Hepatocyte (in vitro differentiated cells): ENCODE measurements around the gene SRP72. TPM values are rescaled to one million over a fixed set of nuclear protein-coding genes. Genes with fewer than 3 reads are reported as not detected.

Experiments
- DNase-seq: peaks from one replicate; pipeline ENCODE4 v3.0.0-alpha.2; 2016; ENCODE audit warnings: low spot score
- H2AFZ ChIP-seq: fragments of 200-600 bp; sonication (generic); 2 replicates; pipeline ENCODE4 v1.6.0; 2016; ENCODE audit warnings: antibody characterized with exemption, mild to moderate bottlenecking
- H3K27ac ChIP-seq: fragments of 200-600 bp; sonication (generic); 2 replicates; pipeline ENCODE4 v1.5.1; 2016; ENCODE audit warnings: mild to moderate bottlenecking
- H3K27me3 ChIP-seq: fragments of 200-600 bp; sonication (generic); 2 replicates; pipeline ENCODE4 v1.6.1; 2016
- H3K36me3 ChIP-seq: fragments of 200-600 bp; sonication (generic); replicated peaks from 2 replicates; pipeline ENCODE4 v1.5.1; 2016; ENCODE audit warnings: low read depth; ENCODE audit not compliant: insufficient read depth
- H3K4me1 ChIP-seq: fragments of 200-600 bp; sonication (generic); 2 replicates; pipeline ENCODE4 v1.5.1; 2016; ENCODE audit warnings: mild to moderate bottlenecking, moderate library complexity; ENCODE audit not compliant: insufficient read depth
- H3K4me2 ChIP-seq: fragments of 200-600 bp; sonication (generic); 2 replicates; pipeline ENCODE4 v1.6.0; 2016
- H3K4me3 ChIP-seq: fragments of 200-600 bp; sonication (generic); 2 replicates; pipeline ENCODE4 v1.5.1; 2016; ENCODE audit warnings: mild to moderate bottlenecking
- H3K79me2 ChIP-seq: fragments of 200-600 bp; sonication (generic); 2 replicates; pipeline ENCODE4 v1.6.0; 2017; ENCODE audit warnings: mild to moderate bottlenecking
- H3K9me2 ChIP-seq: fragments of 200-600 bp; sonication (generic); replicated peaks from 2 replicates; pipeline ENCODE4 v1.6.0; 2017; ENCODE audit warnings: mild to moderate bottlenecking; ENCODE audit not compliant: insufficient read depth
- H3K9me3 ChIP-seq: fragments of 200-600 bp; sonication (generic); 2 replicates; pipeline ENCODE4 v1.5.1; 2016; ENCODE audit warnings: low read depth, mild to moderate bottlenecking
- H4K20me1 ChIP-seq: fragments of 200-600 bp; sonication (generic); 2 replicates; pipeline ENCODE4 v1.6.0; 2016; ENCODE audit warnings: mild to moderate bottlenecking; ENCODE audit not compliant: insufficient read depth, poor library complexity, severe bottlenecking
- EZH2 ChIP-seq: fragments of 200-600 bp; sonication (generic); IDR thresholded peaks from 2 replicates; pipeline ENCODE4 v1.6.1; 2016; ENCODE audit warnings: antibody characterized with exemption, mild to moderate bottlenecking, borderline replicate concordance
- EZH2phosphoT487 ChIP-seq: fragments of 200-600 bp; sonication (generic); IDR thresholded peaks from one replicate; pipeline ENCODE4 v1.6.1; 2018; ENCODE audit warnings: antibody characterized with exemption, mild to moderate bottlenecking, low read depth, moderate library complexity; ENCODE audit not compliant: unreplicated experiment, severe bottlenecking
- WGBS: methylation state at CpG from one replicate; pipeline ENCODE4 v1.1.6; 2016; ENCODE audit warnings: low lambda C conversion rate; ENCODE audit errors: missing lambda C conversion rate; 5-methylcytosine and 5-hydroxymethylcytosine counted together
- polyA plus RNA-seq: library from polyadenylated mRNA; unstranded; fragments of >200 nt; fragmentation: Nextera tagmentation; extraction: Ambion mirVana; gene quantifications from 2 replicates; pipeline ENCODE4 v1.2.1, GENCODE V29; 2016
- total RNA-seq: library from RNA; depleted of rRNA; stranded (reverse); fragments of >200 nt; gene quantifications from 2 replicates; pipeline ENCODE4 v1.2.3, GENCODE V29; 2014
- TF ChIP-seq, protein P1 (sequence below): fragments of 200-600 bp; sonication (generic); IDR thresholded peaks from 2 replicates; pipeline ENCODE4 v1.5.1; 2016; ENCODE audit warnings: antibody characterized with exemption, mild to moderate bottlenecking; ENCODE audit not compliant: poor library complexity

SRP72 gene, protein sequence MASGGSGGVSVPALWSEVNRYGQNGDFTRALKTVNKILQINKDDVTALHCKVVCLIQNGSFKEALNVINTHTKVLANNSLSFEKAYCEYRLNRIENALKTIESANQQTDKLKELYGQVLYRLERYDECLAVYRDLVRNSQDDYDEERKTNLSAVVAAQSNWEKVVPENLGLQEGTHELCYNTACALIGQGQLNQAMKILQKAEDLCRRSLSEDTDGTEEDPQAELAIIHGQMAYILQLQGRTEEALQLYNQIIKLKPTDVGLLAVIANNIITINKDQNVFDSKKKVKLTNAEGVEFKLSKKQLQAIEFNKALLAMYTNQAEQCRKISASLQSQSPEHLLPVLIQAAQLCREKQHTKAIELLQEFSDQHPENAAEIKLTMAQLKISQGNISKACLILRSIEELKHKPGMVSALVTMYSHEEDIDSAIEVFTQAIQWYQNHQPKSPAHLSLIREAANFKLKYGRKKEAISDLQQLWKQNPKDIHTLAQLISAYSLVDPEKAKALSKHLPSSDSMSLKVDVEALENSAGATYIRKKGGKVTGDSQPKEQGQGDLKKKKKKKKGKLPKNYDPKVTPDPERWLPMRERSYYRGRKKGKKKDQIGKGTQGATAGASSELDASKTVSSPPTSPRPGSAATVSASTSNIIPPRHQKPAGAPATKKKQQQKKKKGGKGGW
- total RNA-seq: 58.8 and 59.8 TPM in 2 replicates
- 74.9 and 79.4 TPM in 2 replicates for polyA plus RNA-seq

DNA sequence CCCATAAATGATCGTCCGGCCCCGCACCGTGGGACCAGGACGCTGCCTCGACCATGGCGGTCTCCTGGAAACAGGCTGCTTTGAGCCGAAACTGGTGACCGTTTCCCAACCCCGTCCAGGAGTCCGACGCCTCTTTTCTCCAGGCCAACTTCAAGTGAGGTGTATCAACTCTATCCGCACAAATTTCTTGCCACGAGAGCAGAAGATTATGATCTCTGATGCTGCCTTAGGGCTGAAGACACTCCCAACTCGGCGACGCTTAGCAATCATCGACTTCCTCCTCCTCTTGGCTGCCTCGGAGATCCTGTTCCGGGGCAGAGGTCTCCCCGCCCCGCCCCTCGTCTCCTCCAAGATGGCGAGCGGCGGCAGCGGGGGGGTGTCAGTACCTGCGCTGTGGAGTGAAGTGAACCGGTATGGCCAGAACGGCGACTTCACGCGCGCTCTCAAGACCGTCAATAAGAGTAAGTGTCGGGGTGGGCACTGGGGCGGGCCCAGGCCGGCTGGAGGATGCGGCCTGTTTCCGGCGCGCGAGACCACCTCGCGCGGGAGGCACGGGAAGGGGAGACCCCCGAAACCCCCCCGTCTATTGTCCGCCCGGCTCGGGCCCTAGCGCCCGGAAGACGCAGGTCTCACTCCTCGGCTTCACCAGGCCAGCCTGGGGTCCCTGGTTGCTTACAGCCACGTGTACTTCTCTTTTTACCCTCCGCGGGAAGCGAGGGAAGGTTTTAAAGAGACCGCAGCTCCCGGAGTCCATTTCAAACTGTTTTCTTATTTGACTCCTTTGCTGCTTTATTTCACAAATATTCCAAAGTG is at the start of gene SRP72:
Gene SRP72, plus strand, starts transcription at position 334 of the 813 bp plus-strand sequence. Its CDS starts 19 bp downstream, at position 353.
- Histone ChIP-seq H3K27me3 (no peaks in the 10 kb centered on the region), H3K4me3 (peak within 1 kb of the TSS; percentile 66), H3K9me3 (no peaks in the 10 kb centered on the region), H3K4me1 (peaks cover 28% of the 10 kb centered on the region), H3K27ac (peak within 1 kb of the TSS; percentile 99), H3K4me2 (peak within 1 kb of the TSS; percentile 89), H2AFZ (peak within 1 kb of the TSS; percentile 84), H3K79me2 (peaks cover 76% of the 10 kb centered on the region), H4K20me1 (peaks cover 21% of the 10 kb centered on the region), H3K9me2 (no peaks in the 10 kb centered on the region), H3K36me3 (no peaks in the 10 kb centered on the region)
- peak; percentile 96 for DNase-seq
- no peak for TF ChIP-seq EZH2phosphoT487
- TF ChIP-seq EZH2: no peak
- TF ChIP-seq, protein P1, sequence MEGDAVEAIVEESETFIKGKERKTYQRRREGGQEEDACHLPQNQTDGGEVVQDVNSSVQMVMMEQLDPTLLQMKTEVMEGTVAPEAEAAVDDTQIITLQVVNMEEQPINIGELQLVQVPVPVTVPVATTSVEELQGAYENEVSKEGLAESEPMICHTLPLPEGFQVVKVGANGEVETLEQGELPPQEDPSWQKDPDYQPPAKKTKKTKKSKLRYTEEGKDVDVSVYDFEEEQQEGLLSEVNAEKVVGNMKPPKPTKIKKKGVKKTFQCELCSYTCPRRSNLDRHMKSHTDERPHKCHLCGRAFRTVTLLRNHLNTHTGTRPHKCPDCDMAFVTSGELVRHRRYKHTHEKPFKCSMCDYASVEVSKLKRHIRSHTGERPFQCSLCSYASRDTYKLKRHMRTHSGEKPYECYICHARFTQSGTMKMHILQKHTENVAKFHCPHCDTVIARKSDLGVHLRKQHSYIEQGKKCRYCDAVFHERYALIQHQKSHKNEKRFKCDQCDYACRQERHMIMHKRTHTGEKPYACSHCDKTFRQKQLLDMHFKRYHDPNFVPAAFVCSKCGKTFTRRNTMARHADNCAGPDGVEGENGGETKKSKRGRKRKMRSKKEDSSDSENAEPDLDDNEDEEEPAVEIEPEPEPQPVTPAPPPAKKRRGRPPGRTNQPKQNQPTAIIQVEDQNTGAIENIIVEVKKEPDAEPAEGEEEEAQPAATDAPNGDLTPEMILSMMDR: no peak
- WGBS: under 1% methylated on average over 50 of the region's 62 CpGs

DNA sequence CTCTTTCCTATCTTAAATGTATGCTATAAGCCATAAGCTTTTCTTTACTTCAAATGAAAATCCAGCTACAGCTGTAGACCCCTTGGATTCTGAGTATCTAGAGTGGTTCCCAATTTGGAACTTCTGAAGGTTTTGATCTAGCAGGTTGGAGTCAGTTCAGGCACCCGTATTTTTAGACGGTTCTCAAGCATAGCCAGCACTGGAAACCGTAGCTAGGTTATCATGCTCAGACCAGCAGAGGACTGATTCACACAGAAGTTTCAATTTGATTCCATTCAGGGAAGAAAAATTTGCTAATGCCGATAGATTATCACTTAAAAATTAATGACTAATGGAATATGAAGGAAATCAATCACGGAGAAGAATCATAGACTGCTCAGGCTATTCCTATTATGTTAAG is 43.2 kb upstream of the SRP72 start:
- Histone ChIP-seq H3K27ac (no peak overlapping the region), H3K9me2 (no peaks in the 10 kb centered on the region), H3K4me1 (no peaks in the 10 kb centered on the region), H3K79me2 (peaks cover 89% of the 10 kb centered on the region), H3K9me3 (no peaks in the 10 kb centered on the region), H3K36me3 (no peaks in the 10 kb centered on the region), H3K4me2 (no peak overlapping the region), H2AFZ (no peak overlapping the region), H4K20me1 (no peaks in the 10 kb centered on the region), H3K4me3 (no peak overlapping the region), H3K27me3 (no peaks in the 10 kb centered on the region)
- no peak for DNase-seq
- 96% methylated on average over 5 of the region's 5 CpGs for WGBS
- no peak for TF ChIP-seq EZH2phosphoT487
- TF ChIP-seq EZH2: no peak
- TF ChIP-seq, protein P1: no peak

DNA sequence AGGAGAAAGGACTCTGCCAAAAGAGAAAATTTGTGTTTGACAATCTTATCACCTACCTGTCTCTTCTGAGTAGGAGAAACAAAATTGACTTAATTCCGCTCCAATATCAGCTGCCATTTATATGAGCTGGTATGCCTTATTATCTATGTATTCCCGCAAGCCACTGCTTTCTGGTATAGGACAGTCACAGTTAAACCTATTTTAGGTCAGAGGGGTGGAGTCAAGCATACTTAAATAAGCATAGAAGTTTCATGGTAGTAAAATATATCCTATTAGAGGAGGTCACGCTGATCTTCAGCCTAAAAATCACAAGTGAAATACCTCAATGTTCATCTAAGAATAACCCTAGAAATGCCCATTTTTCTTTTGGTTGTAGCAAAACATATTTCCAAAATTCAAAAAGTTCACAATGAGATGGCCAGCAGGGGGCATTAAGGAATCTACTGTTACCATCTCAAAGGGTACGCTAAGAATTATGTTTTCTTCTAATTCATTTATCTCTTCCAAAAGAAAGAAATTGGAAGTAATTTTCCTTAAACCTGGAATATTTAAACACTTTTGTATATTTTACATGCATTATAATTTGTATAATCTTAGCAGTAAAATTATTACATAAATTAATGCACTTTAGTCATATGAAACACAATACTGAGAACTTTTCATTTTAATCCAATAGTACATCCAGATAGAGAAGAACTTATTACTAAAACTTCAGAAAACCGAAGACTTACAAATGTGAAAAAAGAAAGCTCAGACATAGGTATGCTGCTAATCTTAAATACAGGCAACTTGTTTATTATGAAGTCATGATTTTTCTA is 42.5 kb upstream of the SRP72 start:
- Histone ChIP-seq H3K27ac (no peak overlapping the region), H3K4me1 (no peaks in the 10 kb centered on the region), H3K4me3 (no peak overlapping the region), H2AFZ (no peak overlapping the region), H3K9me2 (no peaks in the 10 kb centered on the region), H3K4me2 (no peak overlapping the region), H3K9me3 (no peaks in the 10 kb centered on the region), H3K27me3 (no peaks in the 10 kb centered on the region), H4K20me1 (no peaks in the 10 kb centered on the region), H3K36me3 (no peaks in the 10 kb centered on the region), H3K79me2 (peaks cover 85% of the 10 kb centered on the region)
- DNase-seq: peak; percentile 54
- TF ChIP-seq, protein P1: peak; percentile 68
- TF ChIP-seq EZH2: no peak
- WGBS: 79% methylated on average over 5 of the region's 5 CpGs
